ENCODE results near the gene CAMK1G. TPM values are rescaled to one million over a fixed set of nuclear protein-coding genes. Genes with fewer than 3 reads are reported as not detected.
A peak's percentile ranks its signal among the peaks of the same experiment; 100 is the strongest.

Gene CAMK1G
- total and polyA plus RNA-seq, 9 of the 15 experiments (the other 6 are each of a cell fraction or from before 2014, with no cell fraction given) = not detected

DNA sequence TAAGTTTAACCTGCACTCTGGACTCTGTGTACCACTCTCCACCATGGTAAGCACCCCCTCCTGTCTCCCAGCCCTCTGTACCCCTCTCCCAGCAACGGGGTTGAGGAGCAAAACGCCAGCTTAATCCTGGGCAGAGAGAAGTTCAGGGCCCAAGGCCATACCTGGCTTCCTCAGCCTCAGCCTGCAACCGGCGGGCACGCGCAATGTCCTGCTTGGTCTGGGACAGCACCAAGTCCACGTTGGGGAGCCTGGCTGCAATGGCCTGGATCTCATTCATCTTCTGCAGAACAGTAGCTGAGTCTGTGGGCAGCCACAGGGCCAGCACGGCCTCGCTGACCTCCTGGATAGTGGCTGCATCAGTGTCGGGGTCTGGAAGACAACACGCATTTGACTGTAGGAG is 34.8 kb downstream of the CAMK1G start (continued):
- TF ChIP-seq, protein P1, sequence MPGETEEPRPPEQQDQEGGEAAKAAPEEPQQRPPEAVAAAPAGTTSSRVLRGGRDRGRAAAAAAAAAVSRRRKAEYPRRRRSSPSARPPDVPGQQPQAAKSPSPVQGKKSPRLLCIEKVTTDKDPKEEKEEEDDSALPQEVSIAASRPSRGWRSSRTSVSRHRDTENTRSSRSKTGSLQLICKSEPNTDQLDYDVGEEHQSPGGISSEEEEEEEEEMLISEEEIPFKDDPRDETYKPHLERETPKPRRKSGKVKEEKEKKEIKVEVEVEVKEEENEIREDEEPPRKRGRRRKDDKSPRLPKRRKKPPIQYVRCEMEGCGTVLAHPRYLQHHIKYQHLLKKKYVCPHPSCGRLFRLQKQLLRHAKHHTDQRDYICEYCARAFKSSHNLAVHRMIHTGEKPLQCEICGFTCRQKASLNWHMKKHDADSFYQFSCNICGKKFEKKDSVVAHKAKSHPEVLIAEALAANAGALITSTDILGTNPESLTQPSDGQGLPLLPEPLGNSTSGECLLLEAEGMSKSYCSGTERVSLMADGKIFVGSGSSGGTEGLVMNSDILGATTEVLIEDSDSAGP (CRISPR knock-in tag; IDR thresholded peaks at IDR 0.05) = no peak
- no peak for TF ChIP-seq ZNF165 (CRISPR knock-in tag; IDR thresholded peaks at IDR 0.05; ENCODE audit: borderline replicate concordance)

DNA sequence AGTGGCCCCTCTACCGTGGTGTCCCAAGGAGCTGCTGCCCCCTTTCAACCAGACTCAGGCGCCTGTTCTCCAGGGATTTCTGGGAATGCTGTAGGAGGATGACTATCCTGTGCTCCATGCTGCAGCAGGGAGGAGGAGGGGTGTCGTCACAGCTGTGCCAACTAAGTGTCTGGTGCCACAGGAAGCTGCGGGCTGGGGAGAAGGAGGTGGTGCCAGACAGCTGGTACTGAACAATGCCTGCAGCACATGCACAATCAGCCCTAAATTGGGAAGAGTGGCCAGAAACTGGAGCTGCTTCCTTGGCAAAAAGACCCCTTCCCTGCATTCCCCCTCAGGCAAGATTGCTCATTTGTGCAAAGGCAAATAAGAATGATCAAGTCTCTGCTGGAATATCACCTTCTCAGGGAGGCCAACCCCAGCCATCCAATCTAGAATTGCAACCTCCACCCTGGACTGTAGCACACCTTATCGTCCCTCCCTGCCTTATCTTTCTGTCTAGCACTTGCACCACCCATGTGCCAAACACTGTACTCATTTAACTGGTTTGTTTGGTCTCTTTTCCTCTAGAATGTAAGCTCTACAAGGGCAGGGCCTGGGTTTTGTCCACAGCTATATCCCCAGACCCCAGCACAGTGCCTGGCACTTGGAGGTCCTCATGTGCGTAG is 35.4 kb downstream of the CAMK1G start:
- no peak for ATAC-seq
- in situ Hi-C loops (cut with MboI) = no loop called here
- no TSS peak for BruUV-seq (replicated peaks)
- WGBS (ENCODE audit: insufficient coverage, low coverage, missing lambda C conversion rate) = 7% methylated on average over 6 of the region's 6 CpGs
- Histone ChIP-seq H3K4me2 (ENCODE audit: insufficient read depth, low read length) (no peak overlapping the region), H3K27ac (ENCODE audit: extremely low read depth, low read depth, low read length) (no peak overlapping the region), H3K27me3 (ENCODE audit: control insufficient read depth in 2 of 2, insufficient read depth in 2 of 2, low read length in 2 of 2) (peaks cover 44 to 90% of the 10 kb centered on the region in 2 experiments), H4K20me1 (replicated peaks; ENCODE audit: control insufficient read depth, insufficient read depth, low read length) (peaks cover 6% of the 10 kb centered on the region; the same call in 1 of the 2 replicates), H3K9me1 (ENCODE audit: control insufficient read depth, insufficient read depth, low read length) (no peaks in the 10 kb centered on the region), H2AFZ (ENCODE audit: low read depth, low read length) (no peak overlapping the region), H3K4me3 (no peak overlapping the region), H3K9me3 (replicated peaks; ENCODE audit: control insufficient read depth, insufficient read depth, low read depth, low read length) (no peaks in the 10 kb centered on the region), H3K9ac (ENCODE audit: insufficient read depth in 1 of 2, low read depth in 2 of 2, low read length in 2 of 2) (no peak overlapping the region), H3K79me2 (ENCODE audit: control insufficient read depth, insufficient read depth, low read length) (no peaks in the 10 kb centered on the region), H3K36me3 (ENCODE audit: control insufficient read depth, insufficient read depth, low read length) (no peaks in the 10 kb centered on the region), H3K4me1 (replicated peaks in 1 of 2; ENCODE audit: control insufficient read depth in 2 of 2, insufficient read depth in 2 of 2, low read length in 2 of 2) (peaks cover 0 to 4% of the 10 kb centered on the region in 2 experiments; a peak in 1 of 5 replicates)
- no peak for FAIRE-seq
- TF ChIP-seq SRF (CRISPR knock-in tag; IDR thresholded peaks at IDR 0.05) (peak in 1 of 2 experiments; percentile 86; a peak in 1 of 4 replicates), ZNF174 (CRISPR knock-in tag; IDR thresholded peaks at IDR 0.05) (no peak)
- no peak for DNase-seq (ENCODE audit: extremely low read depth in 1 of 4, low spot score in 3 of 4)
- POLR2A ChIA-PET = interaction anchor here (1.0 kb wide), 1 partner anchor 11 kb away, joined by 3 read pairs; no protein-coding TSS in a partner anchor
- CTCF ChIA-PET (ENCODE audit: low intra/inter-chr PET ratio) = interaction anchor here (1.1 kb wide), 1 partner anchor 17 kb away, joined by 4 read pairs; no protein-coding TSS in a partner anchor
- intact Hi-C loops (cut with micrococcal nuclease) = no loop called here
